Activated T-helper 1 cell treated with Interleukin-2 at 50 U/mL for 16 hours (primary cell): Measurements from ENCODE around the gene OR56A1.
"Not testable (repeated sequence)": the region's sequence is repeated elsewhere in the genome, so short reads cannot be mapped to it uniquely, and the experiment has no call there.

Source experiments
- DNase-seq: peaks from one replicate; pipeline ENCODE4 v3.0.0-alpha.2; 2020; ENCODE audit warnings: low read depth

The OR56A1 gene, protein sequence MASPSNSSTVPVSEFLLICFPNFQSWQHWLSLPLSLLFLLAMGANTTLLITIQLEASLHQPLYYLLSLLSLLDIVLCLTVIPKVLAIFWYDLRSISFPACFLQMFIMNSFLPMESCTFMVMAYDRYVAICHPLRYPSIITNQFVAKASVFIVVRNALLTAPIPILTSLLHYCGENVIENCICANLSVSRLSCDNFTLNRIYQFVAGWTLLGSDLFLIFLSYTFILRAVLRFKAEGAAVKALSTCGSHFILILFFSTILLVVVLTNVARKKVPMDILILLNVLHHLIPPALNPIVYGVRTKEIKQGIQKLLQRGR

DNA sequence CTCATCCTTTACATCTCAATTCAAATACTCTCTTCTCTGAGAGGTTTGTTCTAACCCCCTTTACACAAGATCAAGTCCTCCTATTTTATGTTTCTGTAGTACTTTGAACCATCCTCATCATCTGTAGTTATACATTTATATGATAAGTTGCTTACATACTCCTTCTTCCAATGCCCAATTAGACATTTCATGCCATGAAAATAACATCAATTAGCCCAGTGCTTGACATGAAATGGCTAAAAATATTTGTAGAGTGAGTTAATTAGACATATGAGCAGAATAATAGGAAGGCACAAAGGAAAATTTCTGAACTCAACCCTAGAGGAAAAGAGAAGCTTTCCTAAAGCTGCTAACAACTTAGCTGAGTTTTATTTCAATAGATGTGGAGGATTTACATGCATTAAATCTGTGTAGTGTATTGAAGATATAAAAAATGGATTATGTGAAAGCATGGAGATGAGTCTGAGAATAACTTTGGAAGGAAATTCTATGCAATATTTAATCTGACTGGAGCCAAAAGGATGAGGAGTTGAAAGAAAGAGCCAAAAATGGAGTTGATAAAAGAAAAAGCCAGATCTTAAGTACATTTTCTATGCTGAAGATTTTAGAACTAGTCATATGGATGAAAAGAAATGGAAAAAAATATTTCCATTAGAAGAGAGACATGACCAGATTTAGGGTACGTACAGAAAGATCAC is at the start of gene OR56A1:
OR56A1 (minus strand) TSS at position 51 of the 698 bp plus-strand sequence. CDS start 3,066 bp downstream, outside the sequence.
- DNase-seq: no peak

DNA sequence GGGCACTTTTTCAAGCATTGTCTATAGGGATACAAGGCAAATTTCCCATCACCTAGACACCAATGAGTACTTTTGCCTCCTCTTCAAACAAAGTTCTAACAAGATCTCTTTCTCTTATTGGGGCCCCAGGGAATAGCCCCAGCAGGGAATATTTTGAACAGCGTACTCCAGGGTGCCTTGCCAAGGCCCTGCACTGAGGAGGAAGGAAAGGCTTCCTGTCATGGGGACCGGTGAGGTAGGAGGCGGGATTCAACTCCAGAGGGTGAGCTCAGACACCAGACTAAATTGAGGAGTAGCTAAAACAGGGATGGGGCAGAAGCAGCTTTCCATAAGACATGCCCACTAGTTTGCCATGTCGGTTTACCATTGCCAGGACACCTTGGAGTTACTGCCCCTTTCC is 48.9 kb upstream of the OR56A1 start:
- DNase-seq: no peak

DNA sequence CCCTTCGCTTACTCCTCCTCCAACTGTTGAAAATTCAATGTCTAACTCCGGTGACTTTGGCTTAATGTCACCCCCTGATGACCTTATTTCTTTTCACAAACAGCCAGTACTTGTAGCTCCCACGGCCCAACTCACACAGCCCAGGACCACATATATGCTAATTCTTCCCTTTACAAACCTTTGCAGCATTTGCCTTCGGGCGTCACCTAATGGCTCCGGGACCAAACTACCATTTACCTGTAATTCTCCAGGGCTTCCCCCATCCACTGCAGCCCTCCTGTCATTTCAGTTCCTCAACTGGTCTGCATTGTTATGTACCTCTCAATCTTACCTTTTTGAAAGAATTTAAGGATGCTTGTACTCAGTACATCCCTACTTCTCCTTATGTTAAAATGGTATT is 47.2 kb upstream of the OR56A1 start:
- DNase-seq: no peak

DNA sequence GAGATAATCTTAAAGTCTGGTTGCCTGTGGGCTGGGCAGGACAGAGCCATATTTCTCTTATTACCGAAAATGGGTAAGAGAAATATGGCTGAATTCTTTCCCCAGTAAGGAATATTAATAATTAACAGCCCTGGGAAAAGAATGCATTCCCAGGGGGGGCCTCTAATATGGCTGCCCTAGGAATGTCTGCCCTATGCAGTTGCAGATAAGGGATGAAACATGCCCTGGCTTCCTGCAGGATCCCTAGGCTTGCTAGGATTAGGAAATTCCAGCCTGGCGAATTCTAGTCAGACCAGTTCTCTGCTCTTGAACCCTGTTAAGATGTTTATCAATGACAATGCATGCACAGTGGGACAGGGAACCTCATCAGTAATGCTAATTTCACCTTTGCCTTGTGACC is 45.9 kb upstream of the OR56A1 start:
- not testable (repeated sequence) for DNase-seq

DNA sequence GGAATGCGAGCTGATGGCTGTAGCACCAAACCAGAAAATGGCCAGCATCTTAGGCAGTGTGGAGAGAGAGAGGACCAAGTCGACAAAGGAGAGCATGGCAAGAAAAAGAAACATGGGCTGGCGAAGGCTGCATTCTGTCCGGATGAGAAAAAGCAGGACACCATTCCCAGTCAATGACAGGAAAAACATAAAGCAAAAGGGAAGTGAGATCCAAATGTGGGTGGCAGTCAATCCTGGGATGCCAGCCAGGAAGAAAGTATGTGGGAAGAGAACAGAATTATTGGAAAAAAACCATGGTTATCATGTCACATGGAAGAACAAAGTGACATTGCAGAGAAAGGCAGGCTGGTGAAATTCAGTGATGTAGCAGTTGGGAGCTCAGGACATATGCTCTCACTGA is 36.9 kb upstream of the OR56A1 start:
- DNase-seq: no peak

DNA sequence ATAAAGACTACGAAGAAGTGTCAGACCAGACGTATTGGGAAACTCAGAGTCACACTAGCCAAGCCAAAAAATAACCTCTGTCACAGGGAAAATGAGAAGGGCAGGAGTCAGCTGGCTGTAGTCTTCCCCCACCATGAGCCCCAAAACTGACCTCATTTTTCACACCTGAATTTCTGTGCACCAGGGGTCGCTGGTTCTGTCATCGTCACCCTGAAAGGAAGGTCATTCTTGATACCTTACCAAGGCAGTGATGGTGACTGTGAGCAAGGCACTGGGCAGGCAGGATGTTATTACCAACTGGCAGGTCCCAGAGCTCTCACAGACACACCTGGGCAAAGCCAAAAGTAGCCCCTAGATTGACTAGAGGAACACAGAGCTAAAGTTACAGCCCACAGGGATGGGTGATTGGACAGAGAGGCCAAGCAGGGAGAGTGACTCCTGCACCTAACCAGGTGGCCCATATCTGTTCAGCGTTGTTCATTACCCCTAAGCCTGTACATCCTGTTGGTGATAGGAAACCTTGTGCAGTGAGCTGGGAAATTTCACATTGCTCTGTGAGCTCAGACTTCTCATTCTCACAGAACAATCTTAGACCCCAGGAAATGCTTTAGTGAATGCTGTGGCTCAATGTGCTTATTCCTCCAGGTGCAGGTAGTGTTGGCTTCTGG is 32.3 kb upstream of the OR56A1 start:
- no peak for DNase-seq

DNA sequence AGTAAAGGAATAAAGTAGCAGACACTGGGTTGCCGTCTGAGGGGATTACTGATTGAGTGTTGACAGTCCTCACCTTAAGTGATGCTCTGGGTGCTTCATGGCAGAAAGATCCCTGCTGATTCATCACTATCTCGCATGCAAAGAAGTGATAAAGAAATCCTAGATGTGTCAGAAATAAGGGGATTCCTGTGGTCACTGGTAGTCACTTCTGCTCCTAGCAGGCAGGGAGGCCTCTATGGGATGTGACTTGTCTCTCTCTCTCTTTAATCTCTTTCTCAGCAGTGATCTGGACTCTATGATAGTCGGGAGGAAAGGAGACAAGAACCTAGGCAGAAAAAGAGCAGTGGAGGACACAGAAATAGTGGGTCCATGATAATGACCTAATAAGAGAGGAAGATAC is 30.9 kb upstream of the OR56A1 start:
- DNase-seq: no peak

DNA sequence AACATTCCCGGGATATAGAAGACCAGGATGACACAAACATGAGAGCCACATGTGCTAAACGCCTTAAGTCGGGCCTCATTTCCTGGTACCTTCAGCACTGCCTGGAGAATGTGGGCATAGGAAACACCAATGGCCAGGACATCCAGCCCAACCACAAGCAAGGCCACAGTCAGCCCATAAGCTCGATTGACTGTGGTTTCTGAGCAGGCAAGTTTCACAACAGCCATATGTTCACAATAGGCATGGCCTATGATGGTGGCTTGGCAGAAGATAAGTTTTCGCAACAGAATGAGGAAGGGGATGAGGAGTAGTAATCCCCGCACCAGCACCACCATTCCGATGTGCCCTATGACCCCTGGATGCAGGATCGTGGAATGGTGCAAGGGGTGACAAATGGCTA is 26.9 kb upstream of the OR56A1 start:
- no peak for DNase-seq

DNA sequence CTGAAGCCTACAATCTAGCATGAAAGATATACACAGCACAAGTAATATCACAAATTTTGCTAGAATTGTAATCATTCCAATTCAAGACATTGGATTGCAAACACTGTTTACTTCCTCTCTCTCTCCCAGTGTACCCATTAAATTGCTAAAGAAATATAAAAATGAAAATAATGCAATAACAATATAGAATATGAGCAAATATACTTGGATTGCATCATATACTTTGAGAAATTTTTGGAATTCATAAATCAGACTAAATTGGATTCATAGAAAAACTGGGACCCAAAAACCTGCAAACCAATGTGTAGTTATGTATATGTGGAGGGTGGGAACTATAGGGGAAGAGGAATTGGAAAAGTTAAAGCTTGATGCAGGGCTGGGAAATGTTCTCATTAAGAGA is 25.0 kb upstream of the OR56A1 start:
- no peak for DNase-seq

DNA sequence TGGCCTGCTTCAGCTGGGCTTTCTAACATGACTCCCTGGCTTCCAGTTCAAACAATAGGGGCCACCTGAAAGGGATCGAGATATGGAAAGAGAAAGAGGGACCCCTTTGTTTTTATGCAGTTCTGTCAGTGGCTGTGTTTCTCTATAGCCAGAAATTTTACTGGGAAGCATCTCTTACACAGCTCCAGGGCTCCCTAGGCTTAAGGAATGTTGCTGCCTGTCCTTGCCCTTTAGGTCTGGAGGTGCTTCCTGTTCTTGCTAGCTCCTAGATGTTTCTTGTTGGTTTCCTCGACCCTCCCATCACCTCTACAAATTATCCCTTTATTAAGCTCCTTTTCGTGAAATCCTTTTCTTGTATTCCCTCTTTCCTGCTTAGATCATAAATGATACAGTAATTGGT is 21.8 kb upstream of the OR56A1 start:
- no peak for DNase-seq

DNA sequence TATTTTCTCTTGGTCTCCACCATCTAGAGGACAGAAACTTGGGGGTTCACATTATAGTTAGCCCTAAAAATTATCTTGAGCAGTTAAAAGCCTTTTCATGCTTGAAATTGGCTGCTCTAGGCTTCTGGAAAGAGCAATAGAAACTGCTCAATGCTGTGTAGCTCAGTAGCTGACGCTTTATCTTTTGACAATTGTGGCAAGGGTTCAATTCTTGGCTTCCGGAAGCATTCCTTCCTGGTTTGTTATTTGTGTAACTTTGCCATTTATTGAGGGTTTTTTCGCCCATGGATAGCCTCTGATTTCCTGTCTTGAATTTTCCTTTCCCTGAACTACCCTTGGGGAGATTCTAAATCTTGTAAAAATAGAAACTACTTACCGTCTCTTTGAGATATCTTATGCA is 10.3 kb upstream of the OR56A1 start:
- DNase-seq: no peak

DNA sequence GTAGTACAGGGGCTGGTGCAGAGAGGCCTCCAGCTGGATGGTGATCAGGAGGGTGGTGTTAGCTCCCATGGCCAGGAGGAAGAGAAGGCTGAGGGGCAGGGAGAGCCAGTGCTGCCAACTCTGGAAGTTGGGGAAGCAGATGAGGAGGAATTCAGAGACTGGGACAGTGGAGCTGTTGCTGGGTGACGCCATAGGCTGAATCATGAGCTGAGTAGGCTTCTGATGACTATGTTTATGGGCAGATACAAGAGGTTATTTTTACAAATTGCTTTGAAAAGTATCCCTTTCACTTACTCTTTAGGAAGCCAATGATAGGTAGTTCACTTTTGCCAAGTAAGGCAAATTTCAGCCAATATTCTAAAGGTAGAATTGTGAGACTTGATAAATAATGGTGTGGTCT is 3.1 kb downstream of the OR56A1 start:
- no peak for DNase-seq

DNA sequence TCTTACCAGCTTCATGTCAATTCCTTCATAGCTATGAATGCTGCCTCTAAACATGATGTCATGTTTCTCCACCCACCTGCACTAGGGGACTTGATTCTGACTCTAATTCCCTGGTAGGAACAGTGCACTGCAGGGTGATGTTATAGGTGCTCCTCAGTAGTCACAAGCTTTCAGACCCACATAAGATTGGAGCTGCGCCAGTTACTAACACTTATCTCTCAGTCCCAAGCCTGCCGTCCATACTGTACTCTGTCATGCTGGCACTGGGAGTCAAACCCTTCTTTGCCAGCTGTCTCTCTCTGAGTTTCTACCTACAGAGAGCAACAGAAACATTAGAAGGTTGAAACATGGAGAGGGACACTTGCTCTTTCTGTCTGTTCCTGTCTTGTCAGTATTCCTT is 5.5 kb downstream of the OR56A1 start:
- DNase-seq: no peak

DNA sequence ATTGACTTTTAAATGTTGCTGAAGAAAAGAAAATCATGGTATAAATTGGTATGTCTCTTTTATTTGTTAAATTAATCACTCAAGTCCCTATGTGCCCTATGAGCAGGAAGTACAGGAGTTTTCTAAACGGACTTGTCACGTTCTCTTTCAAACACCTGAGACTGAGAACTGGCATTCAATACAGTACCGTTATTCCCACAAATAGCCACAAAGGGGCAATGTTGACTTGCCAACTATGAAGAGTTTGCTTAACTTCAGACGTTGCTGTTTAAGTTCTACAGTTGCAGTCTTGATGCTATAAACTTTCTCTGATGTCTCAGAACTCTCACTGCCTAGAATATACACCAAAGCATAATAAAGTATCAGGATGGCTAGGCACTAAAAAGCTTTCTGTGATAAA is 7.6 kb downstream of the OR56A1 start:
- DNase-seq: no peak

DNA sequence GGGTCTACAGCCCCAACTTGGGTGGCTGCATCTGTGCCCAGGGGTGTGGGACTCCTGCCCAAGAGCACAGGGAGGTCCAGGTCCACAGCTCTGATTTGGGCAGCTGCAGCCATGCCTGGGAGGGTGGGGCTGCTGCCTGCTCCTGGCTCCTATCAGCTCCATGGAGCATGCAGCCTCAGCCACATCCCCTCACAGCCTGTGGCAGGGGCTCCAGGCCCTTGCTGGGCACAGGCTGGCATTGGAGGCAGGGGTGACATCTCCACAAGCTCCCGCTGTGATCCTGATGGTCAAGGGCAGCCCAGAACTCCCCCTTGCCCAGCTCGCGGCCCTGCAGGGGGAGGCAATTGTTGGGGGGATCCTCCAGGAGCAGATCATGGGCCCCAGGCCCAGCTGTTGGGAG is 17.5 kb downstream of the OR56A1 start:
- no peak for DNase-seq

DNA sequence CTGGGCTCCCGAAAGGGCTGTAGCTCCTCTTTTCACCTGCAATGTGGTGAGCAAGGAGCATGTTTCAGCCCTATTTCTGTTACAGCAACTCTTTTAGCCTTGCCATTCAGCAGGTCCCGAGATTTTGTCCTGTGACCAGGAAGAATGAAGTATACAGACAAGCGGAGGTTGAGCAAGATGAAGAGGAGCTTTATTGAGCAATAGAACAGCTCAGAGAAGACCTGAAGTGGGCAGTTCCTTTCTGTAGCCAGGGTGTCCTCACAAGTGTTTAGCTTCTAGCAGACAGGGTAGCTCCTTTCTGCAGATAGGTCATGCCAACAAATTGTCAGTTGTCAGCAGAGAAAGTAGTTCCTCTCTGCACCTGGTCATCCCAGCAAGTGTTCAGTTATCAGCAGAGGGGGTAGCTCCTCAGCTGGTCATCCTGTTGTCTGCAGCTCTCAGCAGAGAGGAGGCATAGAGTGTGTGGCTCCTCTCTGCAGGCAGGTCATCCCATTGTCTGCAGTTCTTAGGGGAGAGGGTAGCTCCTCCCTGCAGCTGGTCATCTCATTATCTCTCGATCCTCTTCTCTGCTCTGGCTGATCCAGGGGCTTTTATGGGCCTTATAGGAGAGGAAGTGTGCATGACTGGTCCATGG is 18.4 kb downstream of the OR56A1 start:
- no peak for DNase-seq

DNA sequence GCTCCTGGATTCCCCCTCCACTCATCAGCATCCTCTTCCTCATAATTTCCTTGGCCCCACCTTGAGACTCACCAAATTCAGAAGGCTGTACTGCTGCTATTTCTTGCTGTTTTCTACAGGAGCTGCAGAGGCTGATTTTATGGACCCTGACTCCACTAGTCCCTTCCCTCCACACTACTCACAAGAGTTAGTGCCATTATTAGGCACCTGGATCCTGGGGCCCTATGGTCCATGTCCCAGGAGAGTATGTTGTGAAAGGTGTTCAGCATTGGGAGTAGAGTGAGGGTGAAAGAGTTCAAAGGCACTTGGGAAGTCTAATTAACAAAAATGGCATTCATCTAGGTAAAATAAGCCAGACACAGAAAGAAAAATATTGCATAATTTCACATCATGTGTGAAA is 23.7 kb downstream of the OR56A1 start, which contains the start of gene OR56A4:
OR56A4 (minus strand) TSS at position 101 of the 400 bp plus-strand sequence. CDS start 3,954 bp downstream, outside the sequence.
- no peak for DNase-seq

DNA sequence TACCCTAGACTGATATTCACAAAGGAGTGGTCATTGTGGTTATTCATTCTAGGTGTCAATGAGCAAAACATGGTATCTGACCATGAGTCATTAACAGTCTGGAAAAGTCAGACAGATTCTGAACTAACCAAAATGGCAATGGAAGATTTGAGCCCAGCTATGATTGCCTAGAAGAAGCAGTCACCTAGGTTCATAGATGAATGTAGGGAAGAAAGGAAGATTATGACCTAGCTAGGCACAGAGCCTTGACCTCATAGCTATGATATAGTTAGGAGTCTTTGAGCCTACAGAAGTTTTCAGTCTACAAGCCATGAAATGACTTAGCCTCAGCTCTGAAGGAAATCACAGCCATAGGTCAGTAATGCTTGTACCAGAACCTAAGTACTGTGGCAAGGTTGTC is 24.2 kb downstream of the OR56A1 start:
- DNase-seq: no peak

DNA sequence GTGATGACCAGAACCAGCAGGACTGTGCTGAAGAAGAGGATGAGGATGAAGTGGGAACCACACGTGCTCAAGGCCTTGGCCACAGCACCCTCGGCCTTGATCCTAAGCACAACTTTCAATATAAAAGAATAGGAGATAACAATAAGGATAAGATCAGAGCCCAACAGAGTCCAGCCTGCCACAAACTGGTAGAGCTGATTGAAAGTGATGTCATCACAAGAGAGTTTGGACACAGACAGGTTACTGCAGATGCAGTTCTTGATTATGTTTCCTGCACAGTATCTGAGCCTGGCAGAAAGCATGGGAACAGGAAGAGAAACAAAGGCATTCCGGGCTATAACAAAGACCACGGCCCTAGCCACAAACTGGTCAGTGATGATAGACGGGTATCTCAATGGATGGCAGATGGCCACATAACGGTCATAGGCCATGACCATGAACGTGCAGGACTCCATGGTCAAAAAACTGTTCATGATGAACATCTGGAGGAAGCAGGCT is 28.3 kb downstream of the OR56A1 start:
- DNase-seq: no peak

DNA sequence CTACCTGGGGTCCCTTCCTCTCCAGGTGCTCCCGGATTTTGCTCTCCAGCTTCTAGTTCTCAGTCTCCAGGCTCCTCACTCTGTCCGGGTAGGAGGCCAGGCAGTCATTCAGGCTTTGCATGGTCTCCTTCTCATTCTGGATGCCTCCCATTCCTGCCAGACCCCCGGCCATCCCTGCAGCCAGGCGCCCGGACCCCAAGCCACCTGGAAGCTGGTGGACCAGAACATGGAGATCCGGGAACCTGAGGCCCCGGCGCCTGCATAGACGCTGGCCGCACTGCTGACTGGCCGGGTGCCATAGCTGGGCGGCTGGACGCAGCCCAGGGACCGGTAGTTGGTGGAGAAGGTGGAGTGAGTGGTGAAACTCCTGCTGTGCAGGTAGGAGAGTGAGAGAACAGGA is 35.8 kb downstream of the OR56A1 start:
- no peak for DNase-seq

DNA sequence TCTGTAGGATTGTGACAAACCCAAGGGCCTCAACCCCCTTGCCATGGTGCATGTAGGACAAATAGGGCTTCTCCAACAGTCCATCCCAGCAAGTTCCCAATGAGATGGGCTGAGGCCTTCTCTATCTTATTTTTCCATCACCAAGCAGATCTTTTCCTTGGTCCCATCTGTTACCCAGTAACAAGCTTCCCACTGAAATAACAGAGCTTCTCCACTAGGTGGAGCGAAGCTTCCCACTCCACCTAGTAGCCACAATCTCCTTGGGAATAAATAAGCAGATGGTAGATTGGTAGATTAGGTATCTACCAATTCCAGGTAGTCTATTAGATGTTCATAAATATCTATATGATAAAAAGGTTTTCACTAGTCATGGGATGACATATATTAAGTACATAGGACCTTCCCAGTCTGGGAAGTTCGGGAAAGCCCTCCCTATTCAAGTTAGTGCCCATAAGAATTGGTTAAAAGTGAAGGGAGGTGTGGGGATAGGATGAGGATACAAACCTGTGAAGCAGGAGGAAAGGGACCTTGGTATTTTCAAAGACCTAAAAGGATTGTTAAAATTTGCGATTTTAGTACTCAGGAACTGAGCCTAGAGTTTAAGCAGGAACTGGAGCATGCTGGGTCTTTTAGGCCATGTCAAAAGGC is 37.8 kb downstream of the OR56A1 start:
- no peak for DNase-seq

DNA sequence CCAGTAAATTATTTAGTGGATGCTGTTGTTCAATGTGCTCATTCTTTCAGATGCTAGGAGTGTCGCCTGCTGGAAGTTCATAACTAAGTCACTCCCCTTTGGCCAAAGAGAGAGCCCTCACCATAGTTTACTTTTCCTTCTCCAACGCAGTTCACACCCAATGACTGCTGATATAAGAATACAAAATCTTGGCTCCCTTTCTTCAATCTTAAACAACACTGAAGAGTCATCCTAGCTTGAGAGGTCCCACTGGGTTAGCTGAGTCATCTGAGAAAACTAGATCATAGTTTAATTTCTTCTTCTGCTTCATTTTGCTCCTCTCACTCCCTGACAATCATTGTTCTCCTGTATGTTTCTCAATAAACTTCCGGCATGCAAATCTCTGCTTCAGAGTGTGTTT is 38.4 kb downstream of the OR56A1 start:
- DNase-seq: no peak
